Cardiac muscle cell (in vitro differentiated cells and primary cell): Measurements from ENCODE around the gene IQCF2. TPM values are rescaled to one million over a fixed set of nuclear protein-coding genes. Genes with fewer than 3 reads are reported as not detected.

Experiments
- DNase-seq, 2 donors: peaks; one replicate each; pipeline versions ENCODE4 v3.0.0 to v3.0.0-alpha.2; 2010 to 2017; ENCODE audit warnings: low read depth in 1 of 2, low spot score in 1 of 2
- H3K27ac ChIP-seq: fragments of 200-600 bp; sonication (generic); 2 replicates; pipeline ENCODE4 v1.5.1; 2016
- H3K27me3 ChIP-seq: fragments of 200-600 bp; sonication (generic); 2 replicates; pipeline ENCODE4 v1.6.0; 2016; ENCODE audit warnings: control low read depth
- H3K36me3 ChIP-seq: fragments of 200-600 bp; sonication (generic); 2 replicates; pipeline ENCODE4 v1.5.1; 2016; ENCODE audit warnings: control low read depth
- H3K4me1 ChIP-seq: fragments of 200-600 bp; sonication (generic); 2 replicates; pipeline ENCODE4 v1.8.1; 2017; ENCODE audit warnings: low read depth, mild to moderate bottlenecking, mixed run types
- H3K4me3 ChIP-seq: fragments of 200-600 bp; sonication (generic); 2 replicates; pipeline ENCODE4 v1.5.1; 2016; ENCODE audit warnings: mild to moderate bottlenecking
- H3K9me3 ChIP-seq: fragments of 200-600 bp; sonication (generic); 2 replicates; pipeline ENCODE4 v1.5.1; 2017; ENCODE audit warnings: low read depth, mild to moderate bottlenecking, control low read depth
- CTCF ChIP-seq: IDR thresholded peaks from 2 replicates; pipeline ENCODE4 v1.5.1; 2012; ENCODE audit warnings: low read depth, mild to moderate bottlenecking, low read length
- polyA plus RNA-seq: library from polyadenylated mRNA; unstranded; fragments of >200 nt; fragmentation: Nextera tagmentation; extraction: Ambion mirVana; gene quantifications from 2 replicates; pipeline ENCODE4 v1.2.1, GENCODE V29; 2016
- total RNA-seq: library from RNA; depleted of rRNA; stranded (reverse); fragments of >200 nt; gene quantifications from 2 replicates; pipeline ENCODE4 v1.2.3, GENCODE V29; 2016

The IQCF2 gene
- not detected in 2 replicates for total RNA-seq
- not detected in 2 replicates for polyA plus RNA-seq

GRCh38 chr3:51860703-51861665 is at the start of gene IQCF2:
Gene IQCF2, plus strand, starts transcription at chr3:51861615. Its CDS starts 52 bp downstream, at chr3:51861667.
- no peaks in the 10 kb centered on the region for H3K4me1 ChIP-seq
- H3K4me3 ChIP-seq = no peak within 1 kb of the TSS
- DNase-seq = no peak
- TF ChIP-seq CTCF = no peak
- H3K27ac ChIP-seq = no peak within 1 kb of the TSS
- H3K36me3 ChIP-seq = no peaks in the 10 kb centered on the region
- no peaks in the 10 kb centered on the region for H3K27me3 ChIP-seq
- no peaks in the 10 kb centered on the region for H3K9me3 ChIP-seq

- no peaks in the 10 kb centered on the region for H3K9me3 ChIP-seq
- H3K4me3 ChIP-seq = no peak overlapping the region
- H3K27me3 ChIP-seq = no peaks in the 10 kb centered on the region
- no peaks in the 10 kb centered on the region for H3K36me3 ChIP-seq
- TF ChIP-seq CTCF = no peak
- peak in 1 of 2 donors; percentile 15 for DNase-seq
- H3K4me1 ChIP-seq = no peaks in the 10 kb centered on the region
- no peak overlapping the region for H3K27ac ChIP-seq
These were observed 47.9 kb upstream of the IQCF2 start for GRCh38 chr3:51813539-51813938.

- Histone ChIP-seq H3K27me3 (no peaks in the 10 kb centered on the region), H3K4me3 (no peak overlapping the region), H3K36me3 (no peaks in the 10 kb centered on the region), H3K27ac (no peak overlapping the region), H3K4me1 (no peaks in the 10 kb centered on the region), H3K9me3 (no peaks in the 10 kb centered on the region)
- TF ChIP-seq CTCF = no peak
- DNase-seq = no peak
These were observed 47.4 kb upstream of the IQCF2 start for GRCh38 chr3:51814034-51814433.

GRCh38 chr3:51815614-51816013 is 45.8 kb upstream of the IQCF2 start:
- no peak for TF ChIP-seq CTCF
- Histone ChIP-seq H3K4me1 (no peaks in the 10 kb centered on the region), H3K27me3 (no peaks in the 10 kb centered on the region), H3K27ac (no peak overlapping the region), H3K36me3 (no peaks in the 10 kb centered on the region), H3K4me3 (no peak overlapping the region), H3K9me3 (no peaks in the 10 kb centered on the region)
- no peak for DNase-seq

GRCh38 chr3:51816723-51817122 is 44.7 kb upstream of the IQCF2 start:
- H3K4me3 ChIP-seq = no peak overlapping the region
- DNase-seq = no peak
- no peak overlapping the region for H3K27ac ChIP-seq
- no peaks in the 10 kb centered on the region for H3K36me3 ChIP-seq
- no peaks in the 10 kb centered on the region for H3K9me3 ChIP-seq
- no peak for TF ChIP-seq CTCF
- no peaks in the 10 kb centered on the region for H3K4me1 ChIP-seq
- H3K27me3 ChIP-seq = no peaks in the 10 kb centered on the region
